CD4-positive, alpha-beta T cell treated with Interleukin-4 for 1 hour (primary cell): Measurements from ENCODE around the gene PAMR1.
"Not testable (repeated sequence)": the region's sequence is repeated elsewhere in the genome, so short reads cannot be mapped to it uniquely, and the experiment has no call there.

Experiments used
- DNase-seq, 2 donors: peaks; one replicate each; pipeline ENCODE4 v3.0.0-alpha.2; 2020 to 2022

Gene PAMR1, protein sequence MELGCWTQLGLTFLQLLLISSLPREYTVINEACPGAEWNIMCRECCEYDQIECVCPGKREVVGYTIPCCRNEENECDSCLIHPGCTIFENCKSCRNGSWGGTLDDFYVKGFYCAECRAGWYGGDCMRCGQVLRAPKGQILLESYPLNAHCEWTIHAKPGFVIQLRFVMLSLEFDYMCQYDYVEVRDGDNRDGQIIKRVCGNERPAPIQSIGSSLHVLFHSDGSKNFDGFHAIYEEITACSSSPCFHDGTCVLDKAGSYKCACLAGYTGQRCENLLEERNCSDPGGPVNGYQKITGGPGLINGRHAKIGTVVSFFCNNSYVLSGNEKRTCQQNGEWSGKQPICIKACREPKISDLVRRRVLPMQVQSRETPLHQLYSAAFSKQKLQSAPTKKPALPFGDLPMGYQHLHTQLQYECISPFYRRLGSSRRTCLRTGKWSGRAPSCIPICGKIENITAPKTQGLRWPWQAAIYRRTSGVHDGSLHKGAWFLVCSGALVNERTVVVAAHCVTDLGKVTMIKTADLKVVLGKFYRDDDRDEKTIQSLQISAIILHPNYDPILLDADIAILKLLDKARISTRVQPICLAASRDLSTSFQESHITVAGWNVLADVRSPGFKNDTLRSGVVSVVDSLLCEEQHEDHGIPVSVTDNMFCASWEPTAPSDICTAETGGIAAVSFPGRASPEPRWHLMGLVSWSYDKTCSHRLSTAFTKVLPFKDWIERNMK

DNA sequence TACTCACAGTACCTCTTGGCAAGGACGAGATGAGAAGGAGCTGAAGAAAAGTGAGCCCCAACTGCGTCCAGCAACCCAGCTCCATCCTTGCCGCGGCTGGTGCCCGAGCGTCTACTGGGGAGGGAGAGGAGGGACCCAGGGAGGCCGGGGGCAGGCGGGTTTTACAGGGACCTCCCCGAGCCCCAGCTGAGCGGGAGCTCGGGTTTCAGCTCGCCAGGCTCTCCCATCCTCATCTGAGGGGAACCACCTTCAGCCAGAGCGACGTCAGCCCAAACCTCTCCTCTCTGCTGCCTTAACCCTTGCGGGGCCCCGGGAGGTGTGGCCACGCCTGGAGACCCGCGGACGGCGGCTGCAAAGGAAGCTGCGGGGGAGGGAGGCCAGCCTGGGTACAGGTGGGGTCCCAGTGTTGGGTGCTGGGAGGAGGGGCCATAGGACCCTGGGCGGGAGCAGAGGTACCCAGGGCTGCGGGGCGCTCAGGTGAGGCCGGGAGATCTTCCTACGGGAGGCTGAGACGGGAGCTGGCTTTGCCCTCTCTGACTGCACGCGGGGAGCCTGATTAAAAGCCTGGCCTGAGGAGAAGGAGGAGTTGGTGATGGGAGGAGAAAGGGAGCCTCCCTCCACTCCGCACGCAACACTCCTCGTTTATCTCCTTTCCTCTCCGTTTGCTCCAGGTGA lies at the start of gene PAMR1:
Gene PAMR1, minus strand, starts transcription at position 116 of the 675 bp plus-strand sequence. Its CDS starts 31 bp downstream, at position 85.
- DNase-seq, result no peak

GRCh38 chr11:35571696-35572095 lies 46.3 kb upstream of the PAMR1 start:
- DNase-seq, result no peak

GRCh38 chr11:35567737-35568465 lies 42.5 kb upstream of the PAMR1 start:
- no peak for DNase-seq

- no peak for DNase-seq
These were observed 41.5 kb upstream of the PAMR1 start for GRCh38 chr11:35566885-35567284.

GRCh38 chr11:35566181-35566580 lies 40.8 kb upstream of the PAMR1 start:
- DNase-seq, result no peak

DNA sequence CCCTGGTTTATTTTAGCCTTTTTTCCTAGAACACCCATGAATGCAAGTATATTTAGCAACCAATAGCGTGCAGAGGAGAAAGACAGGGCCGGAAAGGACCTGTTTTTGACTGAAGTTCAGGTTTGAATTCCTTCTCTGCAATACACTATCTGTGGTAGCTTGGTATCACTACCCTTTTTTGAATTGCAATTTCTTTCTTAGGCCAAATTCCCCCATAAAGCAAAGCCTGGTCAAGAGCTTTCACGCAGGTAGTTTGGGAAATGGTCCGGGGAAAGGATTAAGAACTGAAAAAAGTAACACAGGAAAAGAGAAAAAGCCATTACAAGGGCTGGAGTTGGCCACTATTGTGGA lies 38.8 kb upstream of the PAMR1 start:
- no peak for DNase-seq

- DNase-seq, result no peak
These were observed 38.2 kb upstream of the PAMR1 start for GRCh38 chr11:35563484-35564244.

DNA sequence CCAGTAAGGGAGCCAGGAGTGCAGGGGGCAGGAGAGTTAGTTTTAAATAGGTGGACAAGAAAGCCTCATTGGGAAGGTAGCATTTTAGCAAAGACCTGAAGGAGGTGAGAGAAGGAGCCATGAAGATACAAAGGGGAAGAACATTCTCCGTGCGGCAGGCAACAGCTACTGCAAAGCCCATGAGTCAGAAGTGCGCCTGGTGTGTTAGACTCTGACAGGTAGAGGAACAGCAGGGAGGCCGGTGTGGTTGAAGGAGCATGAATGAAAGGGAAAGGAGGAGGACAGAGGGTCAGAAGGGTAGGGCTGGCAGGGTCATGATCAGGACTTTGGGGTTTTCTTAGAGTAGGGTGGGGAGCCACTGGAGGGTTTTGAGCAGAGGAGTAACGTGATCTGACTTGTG lies 34.5 kb upstream of the PAMR1 start:
- DNase-seq, result no peak

DNA sequence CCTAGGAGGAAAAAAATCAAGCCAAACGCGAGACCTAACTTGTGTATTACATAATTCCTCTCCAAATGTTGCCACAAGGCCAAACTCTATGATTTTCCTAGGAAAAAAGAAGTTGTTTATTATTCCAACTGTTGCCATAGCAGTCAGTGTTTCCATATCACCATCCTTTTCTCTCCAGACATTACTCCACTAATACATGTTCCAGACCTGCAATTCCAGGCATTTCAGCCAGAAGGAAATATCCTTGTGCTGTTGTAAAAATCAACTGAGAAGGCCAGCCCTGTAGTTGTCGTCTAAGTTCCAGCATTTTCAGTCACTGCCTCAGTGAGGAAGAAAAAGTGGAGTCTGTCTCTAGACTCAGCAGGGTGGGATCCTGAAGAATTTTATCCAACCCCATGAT lies 33.1 kb upstream of the PAMR1 start:
- DNase-seq, result no peak

DNA sequence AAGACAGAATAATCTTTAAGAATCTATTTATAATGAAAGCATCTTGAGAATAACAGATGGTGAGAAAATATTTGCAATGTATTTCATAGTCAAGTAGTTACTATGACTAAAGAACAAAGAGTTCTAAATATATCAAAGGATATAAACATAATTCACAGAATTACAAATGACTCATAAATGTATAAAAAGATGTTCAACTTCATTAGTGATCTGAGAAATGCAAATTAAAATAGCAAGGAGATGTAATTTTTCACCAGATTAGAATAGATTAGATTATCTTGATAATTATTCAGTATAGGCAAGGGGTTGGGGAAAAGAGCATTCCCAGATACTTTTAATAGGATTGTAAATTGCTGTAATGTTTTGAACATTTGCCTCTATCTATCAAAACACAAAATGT lies 30.1 kb upstream of the PAMR1 start:
- no peak for DNase-seq

DNA sequence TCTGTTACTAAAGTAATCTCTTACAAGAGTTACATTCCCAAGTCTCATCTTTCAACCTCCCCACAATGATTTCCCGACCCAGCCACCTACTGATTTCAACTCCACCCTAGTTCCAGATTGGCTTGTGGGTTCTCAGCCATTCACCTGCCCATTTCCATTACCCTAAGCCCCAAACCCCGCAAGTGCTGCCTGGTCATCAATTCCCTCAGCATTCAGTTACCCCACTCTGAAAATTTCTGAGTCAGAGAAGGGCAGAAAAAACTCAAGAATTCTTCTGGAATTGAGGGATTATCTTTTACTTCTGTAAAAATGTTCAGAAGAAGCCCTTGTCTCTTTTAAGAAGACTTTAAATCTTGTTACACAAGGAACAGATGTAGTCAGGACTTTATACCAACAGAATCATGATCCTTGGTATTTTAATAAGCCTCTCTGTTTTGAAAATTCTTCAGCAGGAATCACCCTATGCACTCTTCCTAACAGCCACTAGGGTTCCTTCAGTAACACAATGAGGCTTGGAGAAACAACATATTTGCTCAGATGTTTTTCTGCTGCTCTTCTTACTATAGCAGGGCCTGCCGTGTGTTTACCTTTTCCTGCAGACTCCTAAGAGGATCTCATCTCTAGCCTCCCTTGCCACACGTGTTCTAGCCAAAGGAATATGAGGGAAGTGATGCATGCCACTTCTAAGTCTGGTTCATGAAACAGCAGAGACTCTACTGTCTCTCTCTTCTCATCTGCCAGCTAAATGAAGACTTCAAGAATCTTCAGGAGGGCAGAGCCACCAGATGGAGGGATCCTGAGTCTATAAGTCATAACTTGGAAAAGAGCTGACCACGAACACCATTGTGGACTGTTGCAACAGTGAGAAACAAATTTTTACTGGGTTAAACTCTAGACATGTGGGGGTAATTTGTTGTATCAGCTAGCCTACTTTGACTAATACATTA lies 29.3 kb upstream of the PAMR1 start:
- no peak for DNase-seq

- no peak for DNase-seq
These were observed 28.4 kb upstream of the PAMR1 start for GRCh38 chr11:35553831-35554230.

DNA sequence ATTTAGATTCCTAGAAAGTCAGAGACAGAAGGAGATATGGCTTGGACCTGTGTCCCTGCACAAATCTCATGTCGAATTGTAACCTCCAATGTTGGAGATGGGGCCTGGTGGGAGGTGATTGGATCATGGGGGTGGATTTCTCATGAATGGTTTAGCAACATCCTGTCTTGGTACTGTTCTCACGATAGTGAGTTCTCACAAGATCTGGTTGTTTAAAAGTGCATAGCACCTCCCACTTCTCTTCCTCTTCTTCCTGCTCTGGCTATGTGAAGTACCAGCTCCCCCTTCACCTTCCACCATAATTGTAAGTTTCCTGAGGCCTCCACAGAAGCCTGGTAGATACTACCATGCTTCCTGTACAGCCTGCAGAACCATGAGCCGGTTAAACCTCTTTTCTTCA lies 27.6 kb upstream of the PAMR1 start:
- DNase-seq, result no peak

GRCh38 chr11:35552616-35553015 lies 27.2 kb upstream of the PAMR1 start:
- no peak for DNase-seq

- DNase-seq, result no peak
These were observed 25.1 kb upstream of the PAMR1 start for GRCh38 chr11:35550374-35551036.

DNA sequence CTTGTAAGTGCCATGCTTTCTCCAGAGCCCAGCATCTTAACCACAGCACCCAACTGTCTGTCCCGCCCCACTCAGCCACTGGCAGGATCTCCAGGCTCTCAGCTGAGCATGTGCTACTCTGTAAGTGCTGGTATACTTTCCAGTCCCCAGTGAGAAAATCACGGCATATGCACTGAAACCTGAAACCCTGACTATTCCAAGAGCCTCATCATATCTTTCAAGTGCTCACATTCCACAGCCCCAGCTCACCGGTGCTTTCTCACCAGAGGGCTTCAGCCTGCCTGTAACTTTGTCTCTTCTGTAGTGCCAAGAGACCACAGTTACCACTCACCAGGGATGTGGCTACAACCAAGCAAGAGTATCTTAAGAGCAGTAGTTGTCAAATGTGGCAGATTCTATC lies 24.4 kb upstream of the PAMR1 start:
- DNase-seq, result no peak

GRCh38 chr11:35548925-35549561 lies 23.6 kb upstream of the PAMR1 start:
- DNase-seq, result no peak

DNA sequence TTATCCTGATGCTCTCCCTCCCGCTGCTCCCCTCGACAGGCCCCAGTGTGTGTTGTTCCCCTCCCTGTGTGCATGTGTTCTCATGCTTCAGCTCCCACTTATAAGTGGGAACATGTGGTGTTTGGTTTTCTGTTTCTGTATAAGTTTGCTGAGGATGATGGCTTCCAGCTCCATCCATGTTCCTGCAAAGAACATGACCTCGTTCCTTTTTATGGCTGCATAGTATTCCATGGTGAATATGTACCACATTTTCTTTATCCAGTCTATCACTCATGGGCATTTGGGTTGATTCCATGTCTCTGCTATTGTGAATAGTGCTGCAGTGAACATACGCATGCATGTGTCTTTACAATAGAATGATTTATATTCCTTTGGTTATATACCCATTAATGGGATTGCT lies 22.6 kb upstream of the PAMR1 start:
- DNase-seq, result not testable (repeated sequence)

GRCh38 chr11:35546317-35546716 lies 20.9 kb upstream of the PAMR1 start:
- no peak for DNase-seq

- DNase-seq, result no peak
These were observed 20.1 kb upstream of the PAMR1 start for GRCh38 chr11:35545391-35546003.
